ENCODE measurements around the gene NAALADL2.

- no peak for TF ChIP-seq POLR2A (IDR thresholded peaks at IDR 0.05)
- no peak for TF ChIP-seq CTCF (IDR thresholded peaks at IDR 0.05)
Observed at GRCh38 chr3:175066617-175067415, 207.7 kb downstream of the NAALADL2 start.

All from uterus (tissue), 2 donors.